Measurements from ENCODE around the gene CEP89. TPM values are rescaled to one million over a fixed set of nuclear protein-coding genes. Genes with fewer than 3 reads are reported as not detected.
"Not testable (repeated sequence)": the region's sequence is repeated elsewhere in the genome, so short reads cannot be mapped to it uniquely, and the experiment has no call there.

The CEP89 gene
- total RNA-seq, result 1 to 10 TPM; 9.5 to 9.8 TPM
- 14.1 to 21.6 reads per million in 2 donors for total RNA-seq

GRCh38 chr19:32971715-32972540 lies at the start of gene CEP89, which contains the start of gene FAAP24:
CEP89 (minus strand) TSS chr19:32971958; CDS start chr19:32971874, 84 bp downstream.
FAAP24 (plus strand) TSS chr19:32972242; CDS start chr19:32973197, 955 bp downstream.
- ATAC-seq (peak; percentile 99), DNase-seq (peak; percentile 90 to 97 (median 95))
- Mint-ChIP-seq H3K4me1 (peaks cover 25% of the 10 kb centered on the region), H3K27ac (peak within 1 kb of the TSS; percentile 96), H3K4me3 (peak within 1 kb of the TSS; percentile 99), H3K27me3 (no peaks in the 10 kb centered on the region), H3K36me3 (ENCODE audit: low read depth) (peaks cover 3% of the 10 kb centered on the region)
- no peaks in the 10 kb centered on the region for H3K9me3 ChIP-seq (ENCODE audit: control insufficient read depth, low read length, poor library complexity, severe bottlenecking)

GRCh38 chr19:33010891-33011290 lies 39.1 kb upstream of the CEP89 start:
- not testable (repeated sequence) for H3K4me3 Mint-ChIP-seq; H3K9me3 ChIP-seq (ENCODE audit: control insufficient read depth, low read length, poor library complexity, severe bottlenecking); ATAC-seq; DNase-seq; H3K36me3 Mint-ChIP-seq (ENCODE audit: low read depth); H3K27me3 Mint-ChIP-seq; H3K27ac Mint-ChIP-seq; H3K4me1 Mint-ChIP-seq

- H3K9me3 ChIP-seq (ENCODE audit: control insufficient read depth, low read length, poor library complexity, severe bottlenecking), result no peaks in the 10 kb centered on the region
- Mint-ChIP-seq H3K36me3 (ENCODE audit: low read depth) (no peaks in the 10 kb centered on the region), H3K27ac (no peak overlapping the region), H3K4me1 (peaks cover 2% of the 10 kb centered on the region), H3K27me3 (peaks cover 4% of the 10 kb centered on the region), H3K4me3 (no peak overlapping the region)
- DNase-seq (no peak), ATAC-seq (no peak)
Observed at GRCh38 chr19:33008738-33009137, 37.0 kb upstream of the CEP89 start.

- Mint-ChIP-seq H3K27ac (peak overlapping the region; percentile 24), H3K4me1 (peaks cover 5% of the 10 kb centered on the region), H3K27me3 (peaks cover 4% of the 10 kb centered on the region), H3K36me3 (ENCODE audit: low read depth) (no peaks in the 10 kb centered on the region), H3K4me3 (no peak overlapping the region)
- no peaks in the 10 kb centered on the region for H3K9me3 ChIP-seq (ENCODE audit: control insufficient read depth, low read length, poor library complexity, severe bottlenecking)
- no peak for DNase-seq
- no peak for ATAC-seq
Observed at GRCh38 chr19:33005440-33005839, 33.7 kb upstream of the CEP89 start.

GRCh38 chr19:33003424-33004024 lies 31.8 kb upstream of the CEP89 start:
- H3K4me1 Mint-ChIP-seq; H3K9me3 ChIP-seq (ENCODE audit: control insufficient read depth, low read length, poor library complexity, severe bottlenecking); H3K27ac Mint-ChIP-seq; H3K4me3 Mint-ChIP-seq; DNase-seq; H3K27me3 Mint-ChIP-seq; H3K36me3 Mint-ChIP-seq (ENCODE audit: low read depth); ATAC-seq: not testable (repeated sequence)

GRCh38 chr19:33002126-33002865 lies 30.5 kb upstream of the CEP89 start:
- ATAC-seq, H3K27ac Mint-ChIP-seq: not testable (repeated sequence)
- peaks cover 16% of the 10 kb centered on the region for H3K4me1 Mint-ChIP-seq

GRCh38 chr19:33000910-33001309 lies 29.2 kb upstream of the CEP89 start:
- Mint-ChIP-seq H3K4me3 (peak overlapping the region; percentile 79), H3K27me3 (peaks cover 4% of the 10 kb centered on the region), H3K27ac (no peak overlapping the region), H3K36me3 (ENCODE audit: low read depth) (no peaks in the 10 kb centered on the region), H3K4me1 (peaks cover 16% of the 10 kb centered on the region)
- ATAC-seq (no peak), DNase-seq (no peak)
- H3K9me3 ChIP-seq (ENCODE audit: control insufficient read depth, low read length, poor library complexity, severe bottlenecking), result no peaks in the 10 kb centered on the region

More at GRCh38 chr19:33002126-33002865, 30.5 kb upstream of the CEP89 start:
- not testable (repeated sequence) for H3K9me3 ChIP-seq (ENCODE audit: control insufficient read depth, low read length, poor library complexity, severe bottlenecking); H3K27me3 Mint-ChIP-seq; H3K4me3 Mint-ChIP-seq; DNase-seq; H3K36me3 Mint-ChIP-seq (ENCODE audit: low read depth)

GRCh38 chr19:33000510-33000909 lies 28.8 kb upstream of the CEP89 start:
- no peaks in the 10 kb centered on the region for H3K9me3 ChIP-seq (ENCODE audit: control insufficient read depth, low read length, poor library complexity, severe bottlenecking)
- peaks cover 16% of the 10 kb centered on the region for H3K4me1 Mint-ChIP-seq
- no peaks in the 10 kb centered on the region for H3K36me3 Mint-ChIP-seq (ENCODE audit: low read depth)
- ATAC-seq, result peak; percentile 27
- peak overlapping the region; percentile 79 for H3K4me3 Mint-ChIP-seq
- DNase-seq, result no peak
- peak overlapping the region; percentile 84 for H3K27ac Mint-ChIP-seq
- H3K27me3 Mint-ChIP-seq, result peaks cover 3% of the 10 kb centered on the region

GRCh38 chr19:32998722-32999121 lies 27.0 kb upstream of the CEP89 start:
- H3K4me1 Mint-ChIP-seq, result peaks cover 16% of the 10 kb centered on the region
- H3K36me3 Mint-ChIP-seq (ENCODE audit: low read depth), result no peaks in the 10 kb centered on the region
- no peaks in the 10 kb centered on the region for H3K27me3 Mint-ChIP-seq
- no peak overlapping the region for H3K4me3 Mint-ChIP-seq
- ATAC-seq (no peak), DNase-seq (no peak)
- H3K9me3 ChIP-seq (ENCODE audit: control insufficient read depth, low read length, poor library complexity, severe bottlenecking), result no peaks in the 10 kb centered on the region
- peak overlapping the region; percentile 84 for H3K27ac Mint-ChIP-seq

- Mint-ChIP-seq H3K4me1 (peaks cover 16% of the 10 kb centered on the region), H3K27me3 (no peaks in the 10 kb centered on the region), H3K4me3 (no peak overlapping the region), H3K36me3 (ENCODE audit: low read depth) (no peaks in the 10 kb centered on the region), H3K27ac (peak overlapping the region; percentile 84)
- ATAC-seq, result no peak
- no peak for DNase-seq
- H3K9me3 ChIP-seq (ENCODE audit: control insufficient read depth, low read length, poor library complexity, severe bottlenecking), result no peaks in the 10 kb centered on the region
Observed at GRCh38 chr19:32997716-32998355, 26.1 kb upstream of the CEP89 start.

GRCh38 chr19:32997061-32997464 lies 25.3 kb upstream of the CEP89 start:
- peaks cover 16% of the 10 kb centered on the region for H3K4me1 Mint-ChIP-seq
- H3K4me3 Mint-ChIP-seq; DNase-seq; H3K36me3 Mint-ChIP-seq (ENCODE audit: low read depth); H3K27me3 Mint-ChIP-seq; H3K9me3 ChIP-seq (ENCODE audit: control insufficient read depth, low read length, poor library complexity, severe bottlenecking); ATAC-seq; H3K27ac Mint-ChIP-seq: not testable (repeated sequence)

GRCh38 chr19:32995966-32996365 lies 24.2 kb upstream of the CEP89 start:
- peaks cover 16% of the 10 kb centered on the region for H3K4me1 Mint-ChIP-seq
- not testable (repeated sequence) for DNase-seq; ATAC-seq; H3K36me3 Mint-ChIP-seq (ENCODE audit: low read depth); H3K9me3 ChIP-seq (ENCODE audit: control insufficient read depth, low read length, poor library complexity, severe bottlenecking); H3K4me3 Mint-ChIP-seq; H3K27ac Mint-ChIP-seq; H3K27me3 Mint-ChIP-seq

GRCh38 chr19:32988724-32989123 lies 17.0 kb upstream of the CEP89 start:
- ATAC-seq (no peak), DNase-seq (no peak)
- no peaks in the 10 kb centered on the region for H3K9me3 ChIP-seq (ENCODE audit: control insufficient read depth, low read length, poor library complexity, severe bottlenecking)
- H3K4me3 Mint-ChIP-seq, result no peak overlapping the region
- H3K36me3 Mint-ChIP-seq (ENCODE audit: low read depth), result peaks cover 6% of the 10 kb centered on the region
- peaks cover 6% of the 10 kb centered on the region for H3K4me1 Mint-ChIP-seq
- no peak overlapping the region for H3K27ac Mint-ChIP-seq
- H3K27me3 Mint-ChIP-seq, result peaks cover 5% of the 10 kb centered on the region

Data from T-helper 17 cell (primary cell).